Activated naive CD4-positive, alpha-beta T cell treated with anti-CD3 and anti-CD28 coated beads, Interleukin-2, amount 10 ng/mL, durations not matched to agents 7 days and 5 days (primary cell): ENCODE results near the gene ARSA.

ENCODE experiments used
- CTCF ChIA-PET: fragments of 350-600 bp; sonication (Branson Sonifier 250); formaldehyde crosslinking; loops from one replicate; lab custom pipeline; 2021; ENCODE audit warnings: antibody characterized with exemption; lab: Charles Lee
- DNase-seq: peaks from one replicate; pipeline ENCODE4 v3.0.0-alpha.2; 2020
- H3K27ac Mint-ChIP-seq: one replicate; pipeline ENCODE4 v1.8.0; 2021; ENCODE audit warnings: mild to moderate bottlenecking, moderate library complexity, mixed read lengths
- H3K27me3 Mint-ChIP-seq: one replicate; pipeline ENCODE4 v1.8.0; 2021; ENCODE audit warnings: mild to moderate bottlenecking, mixed read lengths
- H3K36me3 Mint-ChIP-seq: one replicate; pipeline ENCODE4 v1.8.0; 2021; ENCODE audit warnings: mixed read lengths
- H3K4me1 Mint-ChIP-seq: one replicate; pipeline ENCODE4 v1.8.0; 2021; ENCODE audit warnings: mixed read lengths
- H3K4me3 Mint-ChIP-seq: one replicate; pipeline ENCODE4 v1.8.0; 2021; ENCODE audit warnings: mild to moderate bottlenecking, moderate library complexity, mixed read lengths
- H3K9me3 Mint-ChIP-seq: one replicate; pipeline ENCODE4 v1.8.0; 2021; ENCODE audit warnings: mixed read lengths

ARSA gene

GRCh38 chr22:50599816-50600455 lies 28.0 kb downstream of the ARSA start:
- Mint-ChIP-seq H3K4me1 (peaks cover 9% of the 10 kb centered on the region), H3K9me3 (no peaks in the 10 kb centered on the region), H3K27me3 (peaks cover 85% of the 10 kb centered on the region), H3K4me3 (peak overlapping the region; percentile 58), H3K36me3 (peaks cover 1% of the 10 kb centered on the region), H3K27ac (no peak overlapping the region)
- CTCF ChIA-PET = no interaction called here
- DNase-seq = peak; percentile 84

DNA sequence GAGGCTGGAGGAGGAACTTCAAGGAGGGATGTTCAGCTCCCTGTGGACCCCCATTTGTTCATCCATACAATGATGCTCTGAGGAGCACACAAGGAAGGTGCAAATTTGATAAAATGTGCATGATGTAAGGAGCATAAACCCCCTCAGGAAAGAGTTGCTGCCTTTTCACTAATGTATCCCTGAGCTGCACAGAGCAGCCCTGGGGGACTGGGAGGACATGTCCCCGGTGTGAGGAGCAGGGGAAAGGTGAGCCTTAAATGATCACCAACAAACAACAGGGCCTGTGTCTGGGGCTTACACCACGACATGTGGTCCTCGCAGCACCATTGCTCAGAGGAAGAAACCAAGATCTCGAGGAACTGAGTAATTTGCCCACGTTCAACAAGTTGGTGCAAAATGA lies 30.9 kb downstream of the ARSA start:
- Mint-ChIP-seq H3K9me3 (no peaks in the 10 kb centered on the region), H3K27me3 (peaks cover 58% of the 10 kb centered on the region), H3K4me1 (peaks cover 9% of the 10 kb centered on the region), H3K4me3 (no peak overlapping the region), H3K27ac (no peak overlapping the region), H3K36me3 (peaks cover 1% of the 10 kb centered on the region)
- DNase-seq = no peak
- CTCF ChIA-PET = no interaction called here

DNA sequence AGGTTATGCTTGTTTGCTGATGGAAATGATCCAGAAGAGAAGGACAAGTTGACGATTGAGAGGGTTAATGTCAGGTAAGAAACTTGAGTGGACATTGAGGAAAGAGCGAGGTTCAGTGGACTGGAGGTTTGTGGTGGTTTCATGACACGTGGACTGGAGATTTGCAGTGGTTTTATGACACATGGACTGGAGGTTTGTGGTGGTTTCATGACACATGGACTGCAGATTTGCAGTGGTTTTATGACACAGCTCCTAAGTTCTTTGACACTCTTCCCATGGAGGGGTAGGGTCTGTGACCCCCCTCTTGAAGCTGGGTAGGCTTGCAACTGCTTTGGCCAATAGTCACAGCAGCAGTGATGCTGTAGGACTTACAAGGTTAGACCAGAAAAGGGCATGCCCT lies 32.8 kb downstream of the ARSA start:
- Mint-ChIP-seq H3K36me3 (no peaks in the 10 kb centered on the region), H3K4me3 (no peak overlapping the region), H3K9me3 (no peaks in the 10 kb centered on the region), H3K27ac (no peak overlapping the region), H3K27me3 (peaks cover 47% of the 10 kb centered on the region), H3K4me1 (peaks cover 5% of the 10 kb centered on the region)
- CTCF ChIA-PET = no interaction called here
- no peak for DNase-seq

DNA sequence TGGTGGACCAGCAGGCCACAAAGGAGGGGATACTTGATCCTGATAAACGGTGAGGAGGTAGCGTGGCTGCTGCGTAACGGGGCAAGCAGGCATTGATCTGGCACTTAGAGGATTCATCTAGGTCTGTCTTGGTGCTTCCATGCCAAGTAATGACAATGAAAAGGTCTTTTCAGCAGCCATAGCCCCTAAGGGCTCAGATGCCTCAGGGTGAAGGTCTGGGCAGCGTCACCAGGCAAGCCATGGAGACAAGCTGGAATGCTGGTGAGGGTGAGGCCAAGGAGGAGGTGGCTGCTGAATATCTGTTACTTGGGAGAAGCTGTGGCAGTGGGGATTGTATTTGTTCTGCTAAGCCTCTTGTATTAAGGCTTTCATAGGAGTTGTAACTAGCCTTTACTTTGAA lies 40.5 kb downstream of the ARSA start:
- no peak for DNase-seq
- Mint-ChIP-seq H3K36me3 (no peaks in the 10 kb centered on the region), H3K4me1 (peaks cover 9% of the 10 kb centered on the region), H3K4me3 (no peak overlapping the region), H3K27ac (no peak overlapping the region), H3K9me3 (no peaks in the 10 kb centered on the region), H3K27me3 (peaks cover 5% of the 10 kb centered on the region)
- CTCF ChIA-PET = interaction anchor here (0.7 kb wide), 1 partner anchor 24 kb away, joined by 3 read pairs; no protein-coding TSS in a partner anchor

DNA sequence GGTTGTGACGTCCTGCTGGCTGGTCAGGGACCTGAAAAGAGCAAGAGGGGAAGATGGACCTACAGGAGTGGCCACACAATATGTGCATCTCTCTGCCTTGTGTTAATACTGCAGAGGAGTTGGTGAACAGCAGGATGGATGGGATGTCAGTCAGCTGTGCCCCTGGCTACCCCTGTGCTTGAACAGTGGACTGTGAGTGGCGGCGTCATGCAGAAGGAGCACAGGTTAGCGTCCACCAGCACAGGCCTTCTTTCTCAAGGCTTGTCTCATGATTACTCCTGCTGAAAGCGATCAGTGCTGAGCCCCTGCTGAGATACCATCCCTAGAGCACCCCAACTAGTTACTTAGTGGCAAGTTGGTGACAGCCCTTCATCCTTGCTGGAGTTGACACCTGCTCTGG lies 41.5 kb downstream of the ARSA start:
- no peak overlapping the region for H3K4me3 Mint-ChIP-seq
- CTCF ChIA-PET = no interaction called here
- H3K27me3 Mint-ChIP-seq = peaks cover 5% of the 10 kb centered on the region

GRCh38 chr22:50585781-50586180 lies 42.2 kb downstream of the ARSA start:
- Mint-ChIP-seq H3K27me3 (peaks cover 5% of the 10 kb centered on the region), H3K9me3 (no peaks in the 10 kb centered on the region), H3K4me3 (no peak overlapping the region), H3K4me1 (peaks cover 21% of the 10 kb centered on the region), H3K36me3 (peaks cover 6% of the 10 kb centered on the region), H3K27ac (no peak overlapping the region)
- DNase-seq = peak; percentile 13
- CTCF ChIA-PET = no interaction called here

More for the DNA sequence above, 41.5 kb downstream of the ARSA start:
- peak; percentile 13 for DNase-seq
- Mint-ChIP-seq H3K9me3 (no peaks in the 10 kb centered on the region), H3K36me3 (peaks cover 4% of the 10 kb centered on the region), H3K4me1 (peaks cover 15% of the 10 kb centered on the region), H3K27ac (no peak overlapping the region)

- no peak overlapping the region for H3K4me3 Mint-ChIP-seq
These were observed 42.7 kb downstream of the ARSA start for GRCh38 chr22:50585238-50585637.

DNA sequence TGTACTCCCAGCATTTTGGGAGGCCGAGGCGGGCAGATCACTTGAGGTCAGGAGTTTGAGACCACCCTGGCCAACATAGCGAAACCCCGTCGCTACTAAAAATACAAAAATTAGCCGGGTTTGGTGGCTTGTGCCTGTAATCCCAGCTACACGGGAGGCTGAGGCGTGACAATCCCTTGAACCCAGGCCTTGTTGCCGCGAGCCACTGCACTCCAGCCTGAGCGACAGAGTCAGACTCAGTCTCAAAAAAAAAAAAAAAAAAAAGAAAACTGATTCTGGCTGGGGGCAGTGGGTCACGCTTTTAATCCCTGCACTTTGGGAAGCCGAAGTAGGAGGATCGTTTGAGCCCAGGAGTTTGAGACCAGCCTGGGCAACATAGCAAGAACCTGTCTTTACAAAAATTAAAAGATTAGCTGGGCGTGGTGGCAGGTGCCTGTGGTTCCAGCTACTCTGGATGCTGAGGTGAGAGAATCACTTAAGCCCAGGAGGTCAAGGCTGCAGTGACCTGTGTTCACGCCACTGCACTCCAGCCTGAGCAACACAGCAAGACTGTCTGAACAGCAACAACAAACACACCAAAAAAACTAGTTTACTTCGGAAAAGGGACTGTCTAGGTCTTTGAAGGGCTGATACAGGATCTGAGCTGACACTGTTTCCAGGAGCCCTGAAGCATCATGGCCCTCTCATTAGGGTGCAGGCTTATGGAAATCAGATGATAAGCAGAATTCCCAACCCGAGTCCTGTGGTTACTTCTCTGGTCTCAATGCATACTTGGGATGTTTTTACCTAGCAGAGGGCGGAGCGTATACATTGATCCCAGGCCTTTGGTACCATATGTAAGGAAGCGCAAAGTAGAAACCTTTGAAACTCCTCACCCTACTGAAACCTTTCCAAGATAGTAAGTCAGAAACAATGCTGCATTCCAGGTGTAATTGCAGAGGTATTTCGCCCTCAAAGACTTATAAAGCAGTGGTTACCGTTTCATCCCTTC lies 43.6 kb downstream of the ARSA start:
- Mint-ChIP-seq H3K9me3 (no peaks in the 10 kb centered on the region), H3K4me1 (peaks cover 31% of the 10 kb centered on the region), H3K36me3 (peaks cover 18% of the 10 kb centered on the region), H3K27me3 (no peaks in the 10 kb centered on the region), H3K4me3 (peak overlapping the region; percentile 84), H3K27ac (no peak overlapping the region)
- CTCF ChIA-PET = no interaction called here
- no peak for DNase-seq

More at GRCh38 chr22:50585238-50585637, 42.7 kb downstream of the ARSA start:
- peaks cover 25% of the 10 kb centered on the region for H3K4me1 Mint-ChIP-seq
- DNase-seq = peak; percentile 8
- H3K27ac Mint-ChIP-seq = no peak overlapping the region
- CTCF ChIA-PET = no interaction called here
- H3K36me3 Mint-ChIP-seq = peaks cover 10% of the 10 kb centered on the region
- no peaks in the 10 kb centered on the region for H3K9me3 Mint-ChIP-seq
- peaks cover under 1% of the 10 kb centered on the region for H3K27me3 Mint-ChIP-seq

GRCh38 chr22:50583294-50583861 lies 44.6 kb downstream of the ARSA start:
- Mint-ChIP-seq H3K9me3 (no peaks in the 10 kb centered on the region), H3K4me3 (peak overlapping the region; percentile 84), H3K36me3 (peaks cover 19% of the 10 kb centered on the region), H3K4me1 (peaks cover 33% of the 10 kb centered on the region), H3K27me3 (no peaks in the 10 kb centered on the region), H3K27ac (peak overlapping the region; percentile 15)
- no peak for DNase-seq
- CTCF ChIA-PET = interaction anchor here (0.7 kb wide), 1 partner anchor 58 kb away, joined by 4 read pairs; the partner anchor contains the start of gene SCO2

- DNase-seq = peak; percentile 99
- CTCF ChIA-PET = interaction anchor here (0.6 to 0.7 kb wide), 2 partner anchors 57 kb away, joined by 3 to 4 read pairs; partner anchors contain the start of gene SCO2
These were observed 45.3 kb downstream of the ARSA start, which contains the start of gene CHKB for GRCh38 chr22:50582493-50583293. TSS of gene CHKB (minus strand) at chr22:50582849. CDS start at chr22:50582781, 68 bp downstream.

DNA sequence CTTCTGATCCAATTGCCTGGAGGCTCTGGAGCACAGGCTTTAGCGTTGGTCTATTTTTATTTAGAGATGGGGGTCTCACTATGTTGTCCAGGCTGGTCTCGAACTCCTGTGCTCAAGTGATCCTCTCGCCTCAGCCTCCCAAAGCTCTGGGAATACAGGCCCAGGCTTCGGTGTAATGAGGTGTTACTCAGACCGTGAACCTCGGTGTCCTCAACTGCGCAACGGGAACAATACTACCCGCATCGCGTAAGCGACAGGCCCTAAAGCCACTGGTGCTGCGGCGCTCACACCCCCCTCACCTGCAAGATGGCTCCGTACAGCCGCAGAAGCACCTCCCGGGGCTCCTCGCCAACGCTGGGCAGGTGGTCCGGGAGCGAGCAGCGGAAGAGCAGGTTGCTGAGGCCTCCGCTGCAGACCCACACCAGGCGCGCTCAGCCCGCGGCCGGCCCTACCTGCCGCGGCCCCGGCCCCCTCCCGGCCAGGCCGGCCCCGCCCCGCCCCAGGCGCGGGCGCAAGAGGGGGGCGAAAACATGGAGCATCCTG lies 45.9 kb downstream of the ARSA start:
- CTCF ChIA-PET = interaction anchor here (0.6 to 1.2 kb wide), 2 partner anchors 17 to 57 kb away, joined by 3 read pairs; partner anchors contain the start of gene SCO2
- no peak for DNase-seq
- Mint-ChIP-seq H3K36me3 (peaks cover 22% of the 10 kb centered on the region), H3K4me3 (peak overlapping the region; percentile 84), H3K9me3 (no peaks in the 10 kb centered on the region), H3K27me3 (no peaks in the 10 kb centered on the region), H3K27ac (peak overlapping the region; percentile 96), H3K4me1 (peaks cover 42% of the 10 kb centered on the region)

More at GRCh38 chr22:50582493-50583293, 45.3 kb downstream of the ARSA start, which contains the start of gene CHKB:
- Mint-ChIP-seq H3K4me1 (peaks cover 35% of the 10 kb centered on the region), H3K36me3 (peaks cover 19% of the 10 kb centered on the region), H3K27ac (peak within 1 kb of the TSS; percentile 96), H3K4me3 (peak within 1 kb of the TSS; percentile 84), H3K9me3 (no peaks in the 10 kb centered on the region), H3K27me3 (no peaks in the 10 kb centered on the region)

GRCh38 chr22:50581031-50581949 lies 46.7 kb downstream of the ARSA start:
- Mint-ChIP-seq H3K4me3 (peak overlapping the region; percentile 84), H3K9me3 (no peaks in the 10 kb centered on the region), H3K27ac (peak overlapping the region; percentile 96), H3K4me1 (peaks cover 48% of the 10 kb centered on the region), H3K27me3 (no peaks in the 10 kb centered on the region), H3K36me3 (peaks cover 22% of the 10 kb centered on the region)
- CTCF ChIA-PET = interaction anchor here (0.6 to 1.2 kb wide), 2 partner anchors 16 to 52 kb away, joined by 3 read pairs; no protein-coding TSS in a partner anchor
- DNase-seq = no peak
